ENCODE results near the gene SUN5. TPM values are rescaled to one million over a fixed set of nuclear protein-coding genes. Genes with fewer than 3 reads are reported as not detected.
"Not testable (repeated sequence)": the region's sequence is repeated elsewhere in the genome, so short reads cannot be mapped to it uniquely, and the experiment has no call there.

Gene SUN5
- total RNA-seq, 1 donor from 2014 or later = not detected

- intact Hi-C loops (cut with DNase I) = no loop called here
- ATAC-seq = no peak
- DNase-seq (ENCODE audit: low spot score) = peak; percentile 32
Observed at GRCh38 chr20:32970115-32970972, 33.9 kb downstream of the SUN5 start.

DNA sequence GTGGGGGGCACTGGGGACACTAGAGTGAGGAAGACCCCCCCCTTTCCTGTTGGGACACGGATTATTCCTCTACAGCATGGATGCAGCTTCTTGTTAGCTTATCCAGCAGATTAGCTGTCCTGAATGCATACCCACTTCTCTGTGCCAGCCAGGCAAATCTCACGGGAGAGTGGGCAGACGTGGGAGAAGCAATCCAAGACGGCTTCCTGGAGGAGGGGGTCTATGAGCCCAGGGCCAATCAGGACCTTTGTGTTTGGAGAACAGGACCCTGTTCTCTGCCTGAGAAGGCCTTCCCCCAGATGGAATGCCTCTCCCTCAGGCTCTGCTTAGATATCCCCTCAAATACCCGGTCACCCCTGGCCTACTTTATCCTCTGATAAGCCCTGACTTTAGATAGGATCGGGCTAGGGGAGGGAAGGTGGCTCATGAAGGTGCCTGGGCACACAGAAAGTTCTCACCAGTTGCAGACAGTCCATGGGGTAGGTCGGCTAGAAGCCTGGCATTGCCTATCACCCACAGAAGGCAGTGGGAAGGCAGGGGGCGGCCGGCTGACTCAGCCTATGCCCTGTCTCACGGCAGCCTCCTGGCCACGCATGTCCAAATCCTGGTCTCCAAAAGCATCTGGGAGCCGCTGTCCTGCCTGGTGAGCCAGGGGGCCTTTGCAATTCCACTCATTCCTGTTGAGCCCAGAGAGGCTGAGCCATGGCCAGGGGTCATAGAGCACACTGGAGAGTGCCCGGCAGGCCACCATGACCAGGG lies 34.7 kb downstream of the SUN5 start:
- ATAC-seq (no peak), DNase-seq (ENCODE audit: low spot score) (peak; percentile 35)
- intact Hi-C loops (cut with DNase I) = no loop called here

DNA sequence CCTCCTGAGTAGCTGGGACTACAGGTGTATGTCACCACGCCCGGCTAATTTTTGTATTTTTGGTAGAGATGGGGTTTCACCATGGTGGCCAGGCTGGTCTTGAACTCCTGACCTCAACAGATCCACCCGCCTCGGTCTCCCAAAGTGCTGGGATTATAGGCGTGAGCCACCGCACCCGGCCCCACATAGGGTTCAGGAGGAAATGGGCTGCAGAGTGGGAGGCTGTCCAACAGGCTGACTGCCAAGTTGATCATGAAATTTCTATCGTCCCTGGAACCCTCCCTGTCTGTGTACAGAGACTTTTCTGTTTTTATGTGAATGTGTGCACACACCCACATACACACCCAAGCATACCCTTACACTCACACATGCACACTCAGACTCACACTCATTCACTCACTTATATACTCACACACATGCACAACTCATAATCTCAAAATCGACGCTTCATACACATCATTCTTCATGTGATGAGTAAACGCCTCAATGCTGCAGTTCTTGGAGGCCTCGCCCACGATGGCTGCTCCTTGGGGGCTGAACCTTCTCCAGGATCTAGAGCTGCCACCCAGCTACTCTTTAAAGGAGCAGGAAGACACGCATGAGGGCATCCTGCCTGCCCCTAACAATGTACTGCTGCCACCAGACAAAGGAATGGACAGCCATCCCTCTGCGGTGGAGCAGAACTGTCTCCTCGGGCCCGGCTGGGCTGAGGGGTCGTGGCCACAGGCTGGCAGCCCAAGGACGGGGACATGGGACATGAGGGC lies 35.6 kb downstream of the SUN5 start:
- intact Hi-C loops (cut with DNase I) = no loop called here
- ATAC-seq (no peak), DNase-seq (ENCODE audit: low spot score) (peak; percentile 45)

GRCh38 chr20:32967961-32968457 lies 36.2 kb downstream of the SUN5 start:
- no peak for DNase-seq (ENCODE audit: low spot score)
- intact Hi-C loops (cut with DNase I) = no loop called here
- ATAC-seq = no peak

DNA sequence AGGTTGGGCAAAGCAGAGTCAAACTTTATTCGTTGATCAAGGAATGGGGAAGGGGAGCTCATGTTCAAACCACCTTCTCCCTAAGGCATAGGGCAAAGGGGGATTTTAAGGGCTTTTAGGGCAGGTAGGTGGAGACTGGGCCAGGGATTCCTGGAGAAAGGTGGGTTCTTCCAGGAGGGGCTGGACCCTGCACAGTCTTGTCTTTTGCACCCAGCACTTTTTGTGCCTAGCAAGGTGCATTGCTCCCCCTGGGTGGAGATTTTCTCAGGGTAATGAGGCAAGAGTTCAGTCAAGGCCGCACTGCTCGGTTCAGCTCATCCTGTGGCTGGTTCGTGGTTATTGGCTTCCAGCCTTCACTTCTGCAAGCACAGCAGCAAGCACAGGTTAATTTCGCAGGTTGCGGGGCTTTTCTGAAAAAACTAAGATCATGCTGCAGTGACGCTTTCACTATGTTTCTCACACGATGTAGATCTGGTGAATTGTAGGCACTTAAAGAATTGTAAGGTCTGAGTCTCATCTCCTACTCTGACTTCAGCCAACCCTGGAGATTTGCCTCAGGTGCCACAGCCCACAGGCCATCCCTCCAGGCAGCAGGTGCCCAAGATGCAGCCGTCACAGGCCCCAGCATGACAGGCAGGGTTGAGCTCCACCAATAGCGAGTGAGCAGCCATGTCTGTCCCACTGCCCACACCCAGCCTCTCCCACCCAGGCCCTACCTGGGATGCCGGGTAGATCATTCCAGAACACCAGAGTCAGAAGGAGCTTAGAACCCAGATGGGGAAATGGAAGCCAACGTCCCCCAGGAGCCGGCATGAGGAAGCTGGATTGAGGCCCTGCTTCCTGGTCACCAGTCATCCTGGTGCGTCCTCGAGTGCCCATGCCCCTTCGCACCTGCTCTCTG lies 37.1 kb downstream of the SUN5 start:
- no peak for ATAC-seq
- DNase-seq (ENCODE audit: low spot score) = peak; percentile 18
- intact Hi-C loops (cut with DNase I) = no loop called here

DNA sequence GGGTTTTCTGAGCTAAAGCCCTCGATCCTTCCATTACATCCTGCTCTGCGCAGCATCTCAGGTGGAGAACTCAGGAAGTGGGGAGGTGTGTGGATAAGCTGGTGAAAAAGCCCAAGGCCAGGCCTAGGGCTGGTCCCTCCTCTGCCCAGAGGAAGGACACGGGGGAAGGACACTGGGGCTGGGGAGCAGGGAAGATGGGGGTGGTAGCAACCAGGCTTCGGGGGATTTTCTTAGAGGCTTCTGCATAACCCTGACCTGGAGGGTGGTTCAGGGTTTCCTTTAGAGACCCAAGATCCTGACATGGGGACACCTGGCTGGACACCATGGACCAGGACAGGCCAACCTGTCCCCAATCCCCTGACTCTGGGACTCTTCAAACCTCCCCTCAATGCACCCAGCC lies 37.9 kb downstream of the SUN5 start:
- ATAC-seq (no peak), DNase-seq (ENCODE audit: low spot score) (no peak)
- intact Hi-C loops (cut with DNase I) = no loop called here

DNA sequence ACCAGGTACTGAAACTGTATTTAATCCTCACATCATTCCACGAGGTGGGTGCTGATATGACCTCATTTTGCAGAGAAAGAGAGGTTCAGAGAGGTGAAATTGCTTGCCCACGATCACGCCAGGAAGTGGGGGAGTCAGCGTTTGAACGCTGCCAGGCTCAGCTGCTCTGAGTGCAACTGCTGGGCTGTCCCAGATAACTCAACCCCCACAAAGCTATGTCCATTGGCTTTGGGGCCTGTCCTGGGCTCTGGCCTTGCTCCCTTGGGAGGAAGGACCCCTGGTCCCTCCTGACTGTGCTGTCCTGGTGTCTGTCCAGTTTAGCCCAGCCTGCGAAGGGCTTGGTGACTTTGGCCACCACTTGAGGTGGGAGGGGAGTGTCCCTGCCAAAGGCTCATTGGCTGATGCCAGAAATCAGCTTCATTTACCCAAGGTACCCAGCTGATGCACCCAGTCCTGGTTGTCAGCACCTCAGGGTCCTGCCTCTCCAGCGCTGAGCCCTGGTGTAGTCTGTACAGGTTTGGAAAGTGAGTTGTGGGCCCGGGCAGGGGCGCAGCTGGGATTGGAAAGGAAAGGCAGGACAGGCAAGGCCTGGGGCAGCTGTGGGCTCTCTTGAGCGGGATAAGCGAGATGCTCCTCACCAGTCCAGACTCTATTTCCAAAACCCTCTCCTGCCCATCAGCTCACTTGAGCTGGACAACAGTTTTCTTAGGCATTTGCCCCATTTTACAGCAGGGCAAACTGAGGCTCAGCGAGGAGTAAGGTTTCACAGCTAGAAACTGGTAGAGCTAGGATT lies 38.5 kb downstream of the SUN5 start:
- intact Hi-C loops (cut with DNase I) = no loop called here
- DNase-seq (ENCODE audit: low spot score) (no peak), ATAC-seq (no peak)

DNA sequence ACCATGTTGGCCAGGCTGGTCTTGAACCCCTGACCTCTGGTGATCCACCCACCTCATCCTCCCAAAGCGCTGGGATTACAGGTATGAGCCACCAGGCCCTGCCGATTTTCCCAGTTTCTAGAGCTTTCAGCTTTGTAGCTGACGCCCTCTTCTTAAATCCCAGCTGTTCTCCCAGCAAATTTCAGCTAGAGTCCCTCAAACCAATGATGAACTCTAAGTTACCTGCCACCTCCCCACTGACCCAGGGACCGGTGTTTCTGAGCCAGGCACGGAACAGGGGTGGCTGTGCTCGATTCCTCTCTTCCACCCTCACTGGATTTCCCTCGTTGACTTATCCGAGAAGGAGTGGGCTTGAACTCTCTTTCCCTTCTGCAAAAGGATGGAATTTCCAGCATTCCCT lies 39.1 kb downstream of the SUN5 start:
- no peak for DNase-seq (ENCODE audit: low spot score)
- no peak for ATAC-seq
- intact Hi-C loops (cut with DNase I) = no loop called here

- DNase-seq (ENCODE audit: low spot score) (no peak), ATAC-seq (no peak)
- intact Hi-C loops (cut with DNase I) = no loop called here
Observed at GRCh38 chr20:32964575-32964974, 39.7 kb downstream of the SUN5 start.

GRCh38 chr20:32963176-32963575 lies 41.1 kb downstream of the SUN5 start:
- DNase-seq (ENCODE audit: low spot score) (no peak), ATAC-seq (no peak)
- intact Hi-C loops (cut with DNase I) = no loop called here

- DNase-seq (ENCODE audit: low spot score); ATAC-seq; intact Hi-C loops (cut with DNase I): not testable (repeated sequence)
Observed at GRCh38 chr20:32962646-32963045, 41.6 kb downstream of the SUN5 start.

- ATAC-seq = no peak
- intact Hi-C loops (cut with DNase I) = no loop called here
- no peak for DNase-seq (ENCODE audit: low spot score)
Observed at GRCh38 chr20:32962053-32962452, 42.2 kb downstream of the SUN5 start.

GRCh38 chr20:32960849-32961731 lies 43.1 kb downstream of the SUN5 start:
- DNase-seq (ENCODE audit: low spot score) = no peak
- peak; percentile 13 for ATAC-seq

DNA sequence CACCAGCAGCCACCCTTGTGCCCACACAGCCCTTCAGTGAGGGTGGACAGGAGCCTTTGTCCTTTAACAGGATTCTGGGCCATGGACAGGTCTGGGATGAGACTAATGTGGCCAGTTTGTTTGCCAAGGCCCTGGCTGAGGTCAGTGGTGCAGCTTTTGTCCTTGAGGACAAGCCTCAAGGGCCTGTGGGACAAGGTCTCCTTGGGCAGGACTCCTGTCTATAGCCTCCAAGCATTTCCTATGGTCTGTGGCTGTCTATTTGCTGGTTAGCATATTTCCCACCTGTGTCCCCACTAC lies 44.1 kb downstream of the SUN5 start:
- DNase-seq (ENCODE audit: low spot score) (no peak), ATAC-seq (no peak)
- intact Hi-C loops (cut with DNase I) = no loop called here

More at GRCh38 chr20:32960849-32961731, 43.1 kb downstream of the SUN5 start:
- intact Hi-C loops (cut with DNase I) = no loop called here

GRCh38 chr20:32959351-32960221 lies 44.6 kb downstream of the SUN5 start:
- DNase-seq (ENCODE audit: low spot score) = no peak

DNA sequence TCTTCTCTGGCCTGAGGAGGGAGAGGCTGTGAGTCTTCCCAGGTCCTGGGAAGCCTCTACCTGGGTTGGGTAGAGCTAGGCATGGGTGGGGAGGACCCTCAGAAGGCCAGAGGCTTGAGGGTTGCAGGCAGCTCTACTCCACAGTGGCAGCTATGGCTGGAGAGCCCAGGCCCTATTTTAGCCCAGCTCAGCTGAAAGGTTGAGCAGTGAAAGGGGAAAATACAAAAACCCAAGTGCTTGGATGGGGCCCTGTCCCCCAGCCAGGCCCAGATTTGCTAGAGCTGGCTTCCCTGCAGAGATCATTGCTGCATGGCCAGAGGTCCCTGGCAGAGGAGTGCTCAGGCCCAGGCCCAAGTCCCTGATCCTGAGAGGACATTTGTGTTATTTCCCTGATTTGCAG lies 45.7 kb downstream of the SUN5 start:
- intact Hi-C loops (cut with DNase I) = no loop called here
- DNase-seq (ENCODE audit: low spot score) (no peak), ATAC-seq (no peak)

More at GRCh38 chr20:32959351-32960221, 44.6 kb downstream of the SUN5 start:
- intact Hi-C loops (cut with DNase I) = no loop called here
- no peak for ATAC-seq

All from sciatic nerve (tissue), 2 donors.